IMR-90 (cell line): ENCODE results near the gene SH3BP2. TPM values are rescaled to one million over a fixed set of nuclear protein-coding genes. Genes with fewer than 3 reads are reported as not detected.
A peak's percentile ranks its signal among the peaks of the same experiment; 100 is the strongest.

ENCODE experiments used
- ATAC-seq: fragments of 200-7000 bp; cut with Tn5 transposase; 2 replicates; pipeline ENCODE4 v1.9.1; 2020; ENCODE audit warnings: low read depth, mild to moderate bottlenecking, moderate library complexity
- BruUV-seq: library from RNA; stranded (reverse); fragments of 400-500 nt; replicated peaks from 2 replicates; lab custom pipeline; 2021; lab: Mats Ljungman, UMichigan
- CTCF ChIA-PET: fragments of 300-600 bp; formaldehyde crosslinking; extraction: SDS; loops from one replicate; lab custom pipeline; 2021; ENCODE audit warnings: antibody characterized with exemption; lab: Yijun Ruan, JAX
- POLR2A ChIA-PET: fragments of 300-600 bp; sonication (Branson Sonifier 250); formaldehyde crosslinking; loops from one replicate; lab custom pipeline; 2022; ENCODE audit warnings: antibody characterized with exemption; ENCODE audit not compliant: unreplicated experiment; lab: Charles Lee
- DNase-seq: peaks from one replicate; pipeline ENCODE4 v3.0.0; 2013
- H2AFZ ChIP-seq: replicated peaks from 2 replicates; pipeline ENCODE3; 2013; ENCODE audit warnings: low read length, mild to moderate bottlenecking; ENCODE audit not compliant: poor library complexity
- H2AK5ac ChIP-seq: 2 replicates; pipeline ENCODE4 v1.6.1; 2013; ENCODE audit warnings: low read depth, low read length, inconsistent platforms
- H2AK9ac ChIP-seq: replicated peaks from 2 replicates; pipeline ENCODE3; 2013; ENCODE audit warnings: mild to moderate bottlenecking, low read depth, low read length, moderate library complexity; ENCODE audit not compliant: poor library complexity
- H2BK120ac ChIP-seq: 2 replicates; pipeline ENCODE4 v1.6.1; 2013; ENCODE audit warnings: low read depth, low read length, inconsistent platforms
- H2BK15ac ChIP-seq: 3 replicates; pipeline ENCODE4 v1.6.1; 2013; ENCODE audit warnings: low read depth, low read length, inconsistent platforms
- H2BK20ac ChIP-seq: 2 replicates; pipeline ENCODE4 v1.6.1; 2013; ENCODE audit warnings: low read depth, mild to moderate bottlenecking, inconsistent platforms, low read length, moderate library complexity
- H2BK5ac ChIP-seq: 2 replicates; pipeline ENCODE4 v1.6.1; 2013; ENCODE audit warnings: mild to moderate bottlenecking, low read depth, low read length, inconsistent platforms; ENCODE audit not compliant: poor library complexity, severe bottlenecking
- H3K14ac ChIP-seq: replicated peaks from 2 replicates; pipeline ENCODE4 v1.6.1; 2013; ENCODE audit warnings: low read depth, low read length, inconsistent platforms
- H3K18ac ChIP-seq: 2 replicates; pipeline ENCODE4 v1.6.1; 2013; ENCODE audit warnings: low read depth, low read length, control low read depth
- H3K23ac ChIP-seq: 2 replicates; pipeline ENCODE4 v1.6.1; 2013; ENCODE audit warnings: low read depth, low read length, inconsistent platforms
- H3K27ac ChIP-seq: 2 replicates; pipeline ENCODE4 v1.5.1; 2013; ENCODE audit warnings: mild to moderate bottlenecking, control low read depth, low read length; ENCODE audit not compliant: insufficient read depth
- H3K27me3 ChIP-seq: 2 replicates; pipeline ENCODE4 v1.6.1; 2013; ENCODE audit warnings: low read length; ENCODE audit not compliant: control insufficient read depth, insufficient read depth
- H3K36me3 ChIP-seq: 2 replicates; pipeline ENCODE4 v1.6.1; 2013; ENCODE audit warnings: low read length, mixed read lengths; ENCODE audit not compliant: control insufficient read depth, insufficient read depth
- H3K4ac ChIP-seq: 2 replicates; pipeline ENCODE4 v1.6.1; 2013; ENCODE audit warnings: low read depth, low read length, inconsistent platforms
- H3K4me1 ChIP-seq: 2 replicates; pipeline ENCODE4 v1.6.1; 2013; ENCODE audit warnings: low read length, mixed read lengths; ENCODE audit not compliant: control insufficient read depth, insufficient read depth
- H3K4me2 ChIP-seq: 2 replicates; pipeline ENCODE4 v1.6.1; 2013; ENCODE audit warnings: low read depth, mild to moderate bottlenecking, control low read depth, low read length, moderate library complexity
- H3K4me3 ChIP-seq: 2 replicates; pipeline ENCODE4 v1.5.1; 2013; ENCODE audit warnings: low read depth, mild to moderate bottlenecking, control low read depth, low read length, moderate library complexity; ENCODE audit not compliant: insufficient read depth
- H3K56ac ChIP-seq: 2 replicates; pipeline ENCODE4 v1.6.1; 2013; ENCODE audit warnings: low read length, inconsistent platforms; ENCODE audit not compliant: insufficient read depth; ENCODE audit errors: extremely low read depth
- H3K79me1 ChIP-seq, 2 experiments: 2 replicates each; pipeline ENCODE4 v1.6.1; 2013; ENCODE audit warnings: low read length in 2 of 2, inconsistent platforms in 1 of 2, low read depth in 1 of 2
- H3K9ac ChIP-seq: 2 replicates; pipeline ENCODE4 v1.6.1; 2013; ENCODE audit warnings: low read depth, low read length, control low read depth
- H3K9me1 ChIP-seq: 2 replicates; pipeline ENCODE4 v1.6.1; 2013; ENCODE audit warnings: low read length, inconsistent platforms; ENCODE audit not compliant: insufficient read depth
- H3K9me3 ChIP-seq: 2 replicates; pipeline ENCODE4 v1.6.1; 2013; ENCODE audit warnings: low read length; ENCODE audit not compliant: control insufficient read depth, insufficient read depth
- H4K20me1 ChIP-seq: 2 replicates; pipeline ENCODE4 v1.6.1; 2013; ENCODE audit warnings: low read length, inconsistent platforms; ENCODE audit not compliant: insufficient read depth
- H4K5ac ChIP-seq: 2 replicates; pipeline ENCODE4 v1.6.1; 2013; ENCODE audit warnings: mild to moderate bottlenecking, low read depth, low read length, control low read depth
- H4K8ac ChIP-seq, 2 experiments: 2 replicates each; pipeline ENCODE4 v1.6.1; 2013; ENCODE audit warnings: low read depth in 2 of 2, low read length in 2 of 2, control low read depth in 1 of 2, inconsistent platforms in 1 of 2
- H4K91ac ChIP-seq: 2 replicates; pipeline ENCODE4 v1.6.1; 2013; ENCODE audit warnings: low read depth, low read length, inconsistent platforms; ENCODE audit not compliant: insufficient read depth
- CEBPB ChIP-seq: IDR thresholded peaks from 2 replicates; pipeline ENCODE4 v1.6.1; 2012; ENCODE audit warnings: low read depth, low read length, improper control_type of control experiment
- SMC3 ChIP-seq: fragments of 150-350 bp; IDR thresholded peaks from 2 replicates; pipeline ENCODE4 v1.6.1; 2016; ENCODE audit warnings: low read depth, mild to moderate bottlenecking, antibody characterized with exemption, low read length, moderate library complexity
- WGBS, 2 experiments: methylation state at CpG; one replicate each; pipeline versions ENCODE4 v1.1.5 to v1.1.7; 2013; ENCODE audit warnings: missing lambda C conversion rate in 2 of 2; ENCODE audit not compliant: insufficient read length in 1 of 2; ENCODE audit errors: extremely low coverage in 2 of 2; 5-methylcytosine and 5-hydroxymethylcytosine counted together
- dilution Hi-C: fragments of 300-500 bp; cut with HindIII; formaldehyde crosslinking; loops from one replicate; pipeline ENCODE4 v1.14.3; 2018; ENCODE audit warnings: low sequenced_read_pairs; ENCODE audit not compliant: unreplicated experiment
- in situ Hi-C: fragments of 300-500 bp; cut with MboI; formaldehyde crosslinking; loops from 3 replicates; pipeline ENCODE4 v1.14.3; 2019; ENCODE audit warnings: low sequenced_read_pairs, inconsistent platforms, mixed read lengths
- intact Hi-C: fragments of 100-400 bp; cut with micrococcal nuclease; formaldehyde crosslinking; loops from 2 replicates; pipeline ENCODE4 v1.10.0; 2022
- polyA plus RNA-seq, 3 experiments: library from polyadenylated mRNA; depleted of rRNA; stranded (reverse); fragments of >200 nt; gene quantifications; 2 replicates each; pipeline ENCODE4 v1.2.3, GENCODE V29; 2012; ENCODE audit warnings: low replicate concordance in 1 of 3
- total RNA-seq: library from RNA; depleted of rRNA; stranded (reverse); fragments of >200 nt; gene quantifications from 2 replicates; pipeline ENCODE4 v1.2.3, GENCODE V29; 2012

SH3BP2 gene
- total and polyA plus RNA-seq, 2 of the 4 experiments (the other 2 are of a cell fraction) = 9.0 to 37.2 TPM

DNA sequence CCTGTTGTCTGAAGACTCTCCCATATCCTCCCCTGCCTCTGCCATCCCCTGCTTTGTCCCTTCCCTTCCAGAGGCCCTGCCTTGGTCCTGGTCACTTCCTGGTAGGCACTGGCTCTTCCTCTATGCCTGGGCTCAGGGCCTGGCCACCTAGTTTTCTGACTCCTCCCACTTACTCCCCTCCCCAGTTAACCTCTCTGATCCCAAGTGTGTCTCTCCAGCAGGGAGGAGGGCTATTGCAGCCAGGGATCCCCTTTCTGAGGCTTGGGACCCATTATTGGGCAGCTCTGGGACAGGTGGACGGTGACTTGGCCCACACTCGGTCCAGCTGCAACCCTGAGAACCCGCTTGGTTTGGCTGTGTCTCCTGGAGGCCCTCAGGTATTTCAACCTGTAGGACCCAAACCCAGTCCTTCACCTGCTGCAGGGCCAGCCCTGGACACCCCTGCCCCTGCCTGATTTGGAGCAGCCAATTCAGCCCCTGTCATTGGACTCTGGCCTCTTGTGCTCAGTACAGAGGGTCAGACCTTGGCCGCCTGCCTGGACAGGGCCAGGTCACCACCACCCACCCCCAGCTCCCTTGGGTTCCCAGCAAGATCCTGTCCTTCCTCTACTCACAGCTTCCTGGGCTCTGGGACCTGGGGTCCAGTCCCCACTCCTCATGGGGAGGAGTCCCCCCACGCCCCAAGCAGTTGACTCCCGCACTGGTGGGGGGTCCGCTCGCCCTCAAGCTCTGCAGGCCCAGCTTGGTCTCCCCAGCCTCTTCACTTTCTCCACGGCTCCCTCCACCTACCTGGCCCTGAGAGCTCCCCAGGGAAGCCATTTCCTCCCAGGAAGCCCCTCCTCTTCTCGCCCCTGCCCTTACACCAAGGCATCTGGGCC, 1.1 kb upstream of the SH3BP2 start:
- H4K5ac ChIP-seq = no peak overlapping the region
- H2BK15ac ChIP-seq = no peak overlapping the region
- H2AK9ac ChIP-seq = peak overlapping the region; percentile 72
- no peaks in the 10 kb centered on the region for H3K9me3 ChIP-seq
- H3K18ac ChIP-seq = no peak overlapping the region
- H2AFZ ChIP-seq = peak overlapping the region; percentile 32
- CTCF ChIA-PET = no interaction called here
- H3K56ac ChIP-seq = no peak overlapping the region
- peaks cover 29% of the 10 kb centered on the region for H3K4me1 ChIP-seq
- H3K9me1 ChIP-seq = peaks cover 16% of the 10 kb centered on the region
- no peaks in the 10 kb centered on the region for H3K36me3 ChIP-seq
- no peak overlapping the region; the same call in 1 of the 2 replicates for H3K23ac ChIP-seq
- no peak overlapping the region for H3K4me2 ChIP-seq
- H2BK5ac ChIP-seq = no peak overlapping the region
- intact Hi-C loops = no loop called here
- H4K20me1 ChIP-seq = no peaks in the 10 kb centered on the region; the same call in 1 of the 2 replicates
- H3K4me3 ChIP-seq = no peak overlapping the region
- no peak overlapping the region for H3K9ac ChIP-seq
- H4K8ac ChIP-seq = no peak overlapping the region
- TF ChIP-seq SMC3 = no peak
- TF ChIP-seq CEBPB = no peak
- no peak for DNase-seq
- no peak overlapping the region; the same call in 1 of the 2 replicates for H2AK5ac ChIP-seq
- no peak overlapping the region for H2BK20ac ChIP-seq
- in situ Hi-C loops = no loop called here
- ATAC-seq = no peak
- H3K4ac ChIP-seq = no peak overlapping the region
- POLR2A ChIA-PET = no interaction called here
- no peaks in the 10 kb centered on the region for H3K27me3 ChIP-seq
- BruUV-seq = no TSS peak
- peaks cover 9 to 32% of the 10 kb centered on the region in 2 experiments; a peak in 3 of 4 replicates for H3K79me1 ChIP-seq
- H4K91ac ChIP-seq = no peak overlapping the region
- H3K14ac ChIP-seq = no peak overlapping the region
- no peak overlapping the region for H3K27ac ChIP-seq
- dilution Hi-C loops = no loop called here
- H2BK120ac ChIP-seq = no peak overlapping the region
- WGBS, 2 experiments = 88% methylated on average over 6 of the region's 10 CpGs; no CpG with 5 or more reads in 1 of the 2 experiments
